B cell (primary cell): ENCODE measurements around the gene KLHL17. TPM values are rescaled to one million over a fixed set of nuclear protein-coding genes. Genes with fewer than 3 reads are reported as not detected.

ENCODE experiments used
- ATAC-seq: fragments of 200-7000 bp; cut with Tn5 transposase; one replicate; pipeline ENCODE4 v1.10.0; 2021; ENCODE audit warnings: low read depth, mild to moderate bottlenecking, moderate number of reproducible peaks, moderate library complexity
- CTCF ChIA-PET: fragments of 350-600 bp; sonication (Branson Sonifier 250); formaldehyde crosslinking; loops from one replicate; lab custom pipeline; 2021; ENCODE audit warnings: antibody characterized with exemption, inconsistent platforms; lab: Charles Lee
- POLR2A ChIA-PET: fragments of 350-600 bp; sonication (Branson Sonifier 250); formaldehyde crosslinking; loops from one replicate; lab custom pipeline; 2021; ENCODE audit warnings: antibody characterized with exemption; lab: Charles Lee
- DNase-seq: peaks from one replicate; pipeline ENCODE4 v3.0.0; 2013
- H2AFZ ChIP-seq: 2 replicates; pipeline ENCODE4 v1.6.1; 2012; ENCODE audit warnings: mild to moderate bottlenecking, low read depth, low read length; ENCODE audit not compliant: insufficient read depth, poor library complexity, severe bottlenecking
- H3K27ac ChIP-seq, 2 donors: 1 replicate in 1 of 2; 2 replicates in 1 of 2; pipeline ENCODE4 v1.5.1; 2012 to 2013; ENCODE audit warnings: low read length in 2 of 2, mild to moderate bottlenecking in 2 of 2, moderate library complexity in 1 of 2
- H3K27me3 ChIP-seq, 4 experiments: fragments of 200-600 bp in 1 of 4; sonication (generic) in 1 of 4; replicated peaks in 1 of 4; 1 replicate in 2 of 4; 2 replicates in 2 of 4; pipeline versions ENCODE4 v1.6.1 to v1.7.0; 2013 to 2016; ENCODE audit warnings: low read length in 3 of 4, mild to moderate bottlenecking in 2 of 4, mixed read lengths in 1 of 4, moderate library complexity in 1 of 4; ENCODE audit not compliant: insufficient read depth in 4 of 4, control insufficient read depth in 3 of 4; ENCODE audit errors: control extremely low read depth in 1 of 4
- H3K36me3 ChIP-seq, 2 experiments: replicated peaks in 1 of 2; 1 replicate in 1 of 2; 2 replicates in 1 of 2; pipeline versions ENCODE4 v1.6.1 to v1.7.1; 2013; ENCODE audit warnings: low read length in 1 of 2; ENCODE audit not compliant: insufficient read depth in 2 of 2, control insufficient read depth in 1 of 2; ENCODE audit errors: control extremely low read depth in 1 of 2, extremely low read depth in 1 of 2
- H3K4me1 ChIP-seq, 2 donors: fragments of 200-600 bp in 1 of 2; sonication (generic) in 1 of 2; 1 replicate in 1 of 2; 2 replicates in 1 of 2; pipeline versions ENCODE4 v1.5.1 to v1.6.1; 2013 to 2017; ENCODE audit warnings: low read length in 2 of 2; ENCODE audit not compliant: control insufficient read depth in 2 of 2, insufficient read depth in 2 of 2
- H3K4me2 ChIP-seq: replicated peaks from 2 replicates; pipeline ENCODE3; 2012; ENCODE audit warnings: mild to moderate bottlenecking, low read depth, low read length; ENCODE audit not compliant: poor library complexity, severe bottlenecking
- H3K4me3 ChIP-seq, 5 experiments: fragments of 200-600 bp in 1 of 5; sonication (generic) in 1 of 5; 1 replicate in 3 of 5; 2 replicates in 2 of 5; pipeline versions ENCODE4 v1.5.1 to v1.7.0; 2011 to 2016; ENCODE audit warnings: low read length in 4 of 5, mild to moderate bottlenecking in 4 of 5, low read depth in 2 of 5, control low read depth in 1 of 5, moderate library complexity in 1 of 5; ENCODE audit not compliant: insufficient read depth in 1 of 5; ENCODE audit errors: control extremely low read depth in 1 of 5, extremely low read depth in 1 of 5
- H3K79me2 ChIP-seq: fragments of 200-600 bp; sonication (generic); one replicate; pipeline ENCODE4 v1.6.0; 2016; ENCODE audit warnings: low read length; ENCODE audit not compliant: control insufficient read depth, insufficient read depth
- H3K9ac ChIP-seq: fragments of 200-600 bp; sonication (generic); 2 replicates; pipeline ENCODE4 v1.6.1; 2017; ENCODE audit warnings: mild to moderate bottlenecking, low read length, moderate library complexity
- H3K9me3 ChIP-seq, 3 donors: one replicate each; pipeline versions ENCODE4 v1.6.1 to v1.7.1; 2013; ENCODE audit warnings: low read length in 2 of 3; ENCODE audit not compliant: control insufficient read depth in 2 of 3, insufficient read depth in 1 of 3; ENCODE audit errors: control extremely low read depth in 1 of 3
- H4K20me1 ChIP-seq: 2 replicates; pipeline ENCODE4 v1.6.0; 2012; ENCODE audit warnings: mild to moderate bottlenecking, low read length; ENCODE audit not compliant: insufficient read depth, control insufficient read depth, poor library complexity, severe bottlenecking
- H3K27ac Mint-ChIP-seq: one replicate; pipeline ENCODE4 v1.8.0; 2021; ENCODE audit warnings: mixed read lengths
- H3K27me3 Mint-ChIP-seq: one replicate; pipeline ENCODE4 v1.8.0; 2021; ENCODE audit warnings: mixed read lengths
- H3K4me1 Mint-ChIP-seq: one replicate; pipeline ENCODE4 v1.8.0; 2021; ENCODE audit warnings: mixed read lengths
- H3K4me3 Mint-ChIP-seq: one replicate; pipeline ENCODE4 v1.8.0; 2021; ENCODE audit warnings: mixed read lengths
- H3K9me3 Mint-ChIP-seq: one replicate; pipeline ENCODE4 v1.8.0; 2022; ENCODE audit warnings: mixed read lengths; ENCODE audit not compliant: insufficient read depth
- EZH2 ChIP-seq: IDR thresholded peaks from 2 replicates; pipeline ENCODE4 v1.6.1; 2012; ENCODE audit warnings: borderline replicate concordance, low read depth, mild to moderate bottlenecking, moderate library complexity, low read length; ENCODE audit not compliant: insufficient read depth, poor library complexity, severe bottlenecking
- WGBS: methylation state at CpG from one replicate; pipeline ENCODE4 v1.1.5; 2013; ENCODE audit warnings: missing lambda C conversion rate; ENCODE audit not compliant: insufficient coverage; 5-methylcytosine and 5-hydroxymethylcytosine counted together
- intact Hi-C: fragments of 100-400 bp; cut with micrococcal nuclease; formaldehyde crosslinking; loops from one replicate; pipeline ENCODE4 v1.10.0; 2022
- polyA plus RNA-seq: library from polyadenylated mRNA; depleted of rRNA; stranded (reverse); fragments of >200 nt; gene quantifications from 2 replicates; pipeline ENCODE4 v1.2.3, GENCODE V29; 2012
- total RNA-seq, 2 donors: library from RNA; stranded (reverse); fragments of 120-200 nt in 1 of 2; gene quantifications; 1 replicate in 1 of 2; 2 replicates in 1 of 2; pipeline versions ENCODE4 v1.2.3 to v1.2.4, GENCODE V29; 2013 to 2022
- TF ChIP-seq, protein P1 (sequence below): fragments of 200-600 bp; IDR thresholded peaks from one replicate; pipeline ENCODE4 v1.8.0; 2022; ENCODE audit warnings: antibody characterized with exemption, mild to moderate bottlenecking

KLHL17 gene
- total and polyA plus RNA-seq, 2 donors (not counting 1 experiment from before 2014, with no cell fraction given), result 30.1 to 57.5 TPM

DNA sequence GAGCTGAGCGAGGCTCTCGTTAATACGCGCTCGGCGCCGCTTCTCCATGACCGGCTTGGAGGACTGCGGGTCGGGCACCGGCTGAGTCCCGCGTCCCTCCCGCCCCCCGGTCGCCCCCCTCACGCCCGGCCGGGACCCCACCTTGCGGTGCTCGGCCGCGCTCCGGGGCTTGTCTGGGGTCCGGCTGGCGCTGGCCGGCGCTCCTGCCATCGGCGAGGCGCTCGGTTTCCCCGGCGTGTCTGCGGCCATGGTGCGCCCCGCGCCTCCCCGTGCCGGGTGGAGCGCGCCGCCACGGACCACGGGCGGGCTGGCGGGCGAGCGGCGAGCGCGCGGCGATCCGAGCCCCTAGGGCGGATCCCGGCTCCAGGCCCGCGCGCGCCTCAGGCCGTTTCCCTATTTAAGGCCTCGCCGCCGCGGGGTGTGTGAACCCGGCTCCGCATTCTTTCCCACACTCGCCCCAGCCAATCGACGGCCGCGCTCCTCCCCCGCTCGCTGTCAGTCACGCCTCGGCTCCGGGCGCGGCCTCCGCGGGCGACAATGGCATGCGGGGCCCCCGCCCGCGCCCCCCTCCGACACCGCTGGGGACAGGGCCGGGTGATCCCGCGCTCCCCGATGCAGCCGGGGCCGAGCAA, 39.5 kb downstream of the KLHL17 start, which contains the start of gene HES4:
Gene HES4, minus strand, starts transcription at position 373 of the 632 bp plus-strand sequence. Its CDS starts 124 bp downstream, at position 249.
- ChIA-PET POLR2A (interaction anchor here (0.6 kb wide), 1 partner anchor 13 kb away, joined by 5 read pairs; no protein-coding TSS in a partner anchor), CTCF (interaction anchor here (1.0 kb wide), 1 partner anchor 15 kb away, joined by 4 read pairs; no protein-coding TSS in a partner anchor)

More for the DNA sequence above, 39.5 kb downstream of the KLHL17 start, which contains the start of gene HES4:
- H2AFZ ChIP-seq, result peak within 1 kb of the TSS; percentile 68
- peak; percentile 56 for ATAC-seq
- peaks cover 0 to 26% (median 0%) of the 10 kb centered on the region in 3 donors for H3K9me3 ChIP-seq
- no peaks in the 10 kb centered on the region for H3K9me3 Mint-ChIP-seq
- DNase-seq, result peak; percentile 84
- H3K27me3 ChIP-seq, result peaks cover 0 to 75% (median 43%) of the 10 kb centered on the region in 4 experiments
- H3K4me1 Mint-ChIP-seq, result peaks cover 19% of the 10 kb centered on the region
- no peak for TF ChIP-seq EZH2
- TF ChIP-seq, protein P1, sequence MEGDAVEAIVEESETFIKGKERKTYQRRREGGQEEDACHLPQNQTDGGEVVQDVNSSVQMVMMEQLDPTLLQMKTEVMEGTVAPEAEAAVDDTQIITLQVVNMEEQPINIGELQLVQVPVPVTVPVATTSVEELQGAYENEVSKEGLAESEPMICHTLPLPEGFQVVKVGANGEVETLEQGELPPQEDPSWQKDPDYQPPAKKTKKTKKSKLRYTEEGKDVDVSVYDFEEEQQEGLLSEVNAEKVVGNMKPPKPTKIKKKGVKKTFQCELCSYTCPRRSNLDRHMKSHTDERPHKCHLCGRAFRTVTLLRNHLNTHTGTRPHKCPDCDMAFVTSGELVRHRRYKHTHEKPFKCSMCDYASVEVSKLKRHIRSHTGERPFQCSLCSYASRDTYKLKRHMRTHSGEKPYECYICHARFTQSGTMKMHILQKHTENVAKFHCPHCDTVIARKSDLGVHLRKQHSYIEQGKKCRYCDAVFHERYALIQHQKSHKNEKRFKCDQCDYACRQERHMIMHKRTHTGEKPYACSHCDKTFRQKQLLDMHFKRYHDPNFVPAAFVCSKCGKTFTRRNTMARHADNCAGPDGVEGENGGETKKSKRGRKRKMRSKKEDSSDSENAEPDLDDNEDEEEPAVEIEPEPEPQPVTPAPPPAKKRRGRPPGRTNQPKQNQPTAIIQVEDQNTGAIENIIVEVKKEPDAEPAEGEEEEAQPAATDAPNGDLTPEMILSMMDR, result no peak
- no peaks in the 10 kb centered on the region for H3K36me3 ChIP-seq
- H3K4me2 ChIP-seq, result peak within 1 kb of the TSS; percentile 99
- peaks cover 28% of the 10 kb centered on the region for H3K27me3 Mint-ChIP-seq
- peaks cover 36 to 51% of the 10 kb centered on the region in 2 donors for H3K4me1 ChIP-seq
- peak within 1 kb of the TSS; percentile 83 for H3K4me3 Mint-ChIP-seq
- peak within 1 kb of the TSS; percentile 63 for H3K27ac Mint-ChIP-seq
- WGBS, result 2% methylated on average over 94 of the region's 95 CpGs
- peak within 1 kb of the TSS in 4 of 5 experiments; percentile 38 to 60 (median 51) for H3K4me3 ChIP-seq
- H3K27ac ChIP-seq, result peak within 1 kb of the TSS in 1 of 2 donors; percentile 30
- H4K20me1 ChIP-seq, result no peaks in the 10 kb centered on the region
- peak within 1 kb of the TSS; percentile 70 for H3K9ac ChIP-seq
- intact Hi-C loops, result loop anchor here (2.0 kb wide), 1 partner anchor 19 kb away; no protein-coding TSS in a partner anchor
- H3K79me2 ChIP-seq, result no peaks in the 10 kb centered on the region
